MCF 10A (cell line): ENCODE results near the gene FERMT2. TPM values are rescaled to one million over a fixed set of nuclear protein-coding genes. Genes with fewer than 3 reads are reported as not detected.

ENCODE experiments used
- BruUV-seq: library from RNA; stranded (reverse); fragments of 400-500 nt; replicated peaks from 2 replicates; lab custom pipeline; 2021; lab: Mats Ljungman, UMichigan
- CTCF ChIA-PET: fragments of 300-600 bp; sonication (Branson Sonifier 250); formaldehyde crosslinking; extraction: SDS; loops from one replicate; lab custom pipeline; 2021; ENCODE audit warnings: antibody characterized with exemption, inconsistent platforms; lab: Yijun Ruan, JAX
- POLR2A ChIA-PET: fragments of 300-600, 350-650 bp; sonication (Branson Sonifier 250); formaldehyde crosslinking; extraction: SDS; loops from one replicate; lab custom pipeline; 2020; ENCODE audit warnings: antibody characterized with exemption, inconsistent platforms; lab: Yijun Ruan, JAX
- DNase-seq: peaks from one replicate; pipeline ENCODE4 v3.0.0-alpha.2; 2018; ENCODE audit not compliant: unreplicated experiment
- H3K27ac Mint-ChIP-seq: one replicate; pipeline ENCODE4 v1.8.0; 2022; ENCODE audit warnings: mild to moderate bottlenecking, low read depth, mixed read lengths; ENCODE audit not compliant: unreplicated experiment
- H3K27me3 Mint-ChIP-seq: one replicate; pipeline ENCODE4 v1.8.0; 2022; ENCODE audit warnings: mixed read lengths; ENCODE audit not compliant: insufficient read depth, unreplicated experiment
- H3K36me3 Mint-ChIP-seq: one replicate; pipeline ENCODE4 v1.8.0; 2022; ENCODE audit warnings: mild to moderate bottlenecking, moderate library complexity, mixed read lengths; ENCODE audit not compliant: insufficient read depth, unreplicated experiment
- H3K4me1 Mint-ChIP-seq: one replicate; pipeline ENCODE4 v1.8.0; 2022; ENCODE audit warnings: mixed read lengths; ENCODE audit not compliant: insufficient read depth, unreplicated experiment
- H3K4me3 Mint-ChIP-seq: one replicate; pipeline ENCODE4 v1.8.0; 2022; ENCODE audit warnings: mild to moderate bottlenecking, moderate library complexity, mixed read lengths; ENCODE audit not compliant: unreplicated experiment
- H3K9me3 Mint-ChIP-seq: one replicate; pipeline ENCODE4 v1.8.0; 2022; ENCODE audit warnings: mixed read lengths; ENCODE audit not compliant: unreplicated experiment
- intact Hi-C: fragments of 100-400 bp; cut with micrococcal nuclease; formaldehyde crosslinking; loops from 2 replicates; pipeline ENCODE4 v1.14.1; 2022
- total RNA-seq: library from RNA; stranded (reverse); gene quantifications from 2 replicates; pipeline ENCODE4 v1.2.3, GENCODE V29; 2022
- TF ChIP-seq, protein P1 (sequence below): fragments of 200-600 bp; IDR thresholded peaks from one replicate; pipeline ENCODE4 v1.8.0; 2022; ENCODE audit warnings: antibody characterized with exemption, mild to moderate bottlenecking; ENCODE audit not compliant: unreplicated experiment

The FERMT2 gene
- total RNA-seq, 1 experiment from 2014 or later = 62.7 TPM

DNA sequence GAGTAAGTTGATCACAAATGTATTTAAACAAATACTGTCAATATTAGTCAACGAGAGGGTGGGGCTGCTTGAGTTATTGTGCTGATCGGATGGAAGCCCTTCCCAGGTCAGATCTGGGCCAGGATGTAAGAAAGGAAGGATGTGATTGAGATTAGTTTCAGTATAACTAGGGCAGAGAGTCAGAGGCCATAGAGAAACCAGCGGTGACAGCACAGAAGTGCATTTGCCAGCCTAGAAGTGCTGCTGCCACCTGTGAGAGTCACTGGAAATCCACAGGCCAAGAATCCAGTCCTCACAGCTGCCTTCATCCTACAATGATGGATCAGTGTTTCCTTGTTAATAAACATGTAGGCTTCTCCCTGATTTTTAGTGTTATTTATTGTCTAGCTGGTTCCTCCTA, 9.8 kb upstream of the FERMT2 start:
- DNase-seq = no peak
- CTCF ChIA-PET = interaction anchor here (0.5 to 9.5 kb wide), 26 partner anchors 9 to 1561 kb away, joined by 3 to 135 read pairs (median 4); no protein-coding TSS in a partner anchor
- Mint-ChIP-seq H3K27me3 (no peaks in the 10 kb centered on the region), H3K36me3 (no peaks in the 10 kb centered on the region), H3K27ac (no peak overlapping the region), H3K4me1 (peaks cover 11% of the 10 kb centered on the region), H3K4me3 (no peak overlapping the region), H3K9me3 (no peaks in the 10 kb centered on the region)
- TF ChIP-seq, protein P1, sequence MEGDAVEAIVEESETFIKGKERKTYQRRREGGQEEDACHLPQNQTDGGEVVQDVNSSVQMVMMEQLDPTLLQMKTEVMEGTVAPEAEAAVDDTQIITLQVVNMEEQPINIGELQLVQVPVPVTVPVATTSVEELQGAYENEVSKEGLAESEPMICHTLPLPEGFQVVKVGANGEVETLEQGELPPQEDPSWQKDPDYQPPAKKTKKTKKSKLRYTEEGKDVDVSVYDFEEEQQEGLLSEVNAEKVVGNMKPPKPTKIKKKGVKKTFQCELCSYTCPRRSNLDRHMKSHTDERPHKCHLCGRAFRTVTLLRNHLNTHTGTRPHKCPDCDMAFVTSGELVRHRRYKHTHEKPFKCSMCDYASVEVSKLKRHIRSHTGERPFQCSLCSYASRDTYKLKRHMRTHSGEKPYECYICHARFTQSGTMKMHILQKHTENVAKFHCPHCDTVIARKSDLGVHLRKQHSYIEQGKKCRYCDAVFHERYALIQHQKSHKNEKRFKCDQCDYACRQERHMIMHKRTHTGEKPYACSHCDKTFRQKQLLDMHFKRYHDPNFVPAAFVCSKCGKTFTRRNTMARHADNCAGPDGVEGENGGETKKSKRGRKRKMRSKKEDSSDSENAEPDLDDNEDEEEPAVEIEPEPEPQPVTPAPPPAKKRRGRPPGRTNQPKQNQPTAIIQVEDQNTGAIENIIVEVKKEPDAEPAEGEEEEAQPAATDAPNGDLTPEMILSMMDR = no peak
- POLR2A ChIA-PET = interaction anchor here (3.1 to 3.3 kb wide), 2 partner anchors 9 to 136 kb away, joined by 12 to 17 read pairs; partner anchors contain the start of gene FERMT2
- BruUV-seq = no TSS peak
- intact Hi-C loops = loop anchor here (1.0 to 10.0 kb wide), 3 partner anchors 94 to 344 kb away; no protein-coding TSS in a partner anchor

GRCh38 chr14:52954346-52955214, 3.7 kb upstream of the FERMT2 start:
- no peak overlapping the region for H3K27ac Mint-ChIP-seq
- CTCF ChIA-PET = interaction anchor here (0.6 to 1.9 kb wide), 4 partner anchors 100 to 1483 kb away, joined by 3 to 10 read pairs (median 3); no protein-coding TSS in a partner anchor
- no TSS peak for BruUV-seq
- no peaks in the 10 kb centered on the region for H3K9me3 Mint-ChIP-seq
- intact Hi-C loops = no loop called here
- H3K36me3 Mint-ChIP-seq = no peaks in the 10 kb centered on the region
- no peaks in the 10 kb centered on the region for H3K27me3 Mint-ChIP-seq
- POLR2A ChIA-PET = interaction anchor here (0.7 kb wide), 1 partner anchor 265 kb away, joined by 3 read pairs; no protein-coding TSS in a partner anchor
- TF ChIP-seq, protein P1 = no peak
- no peak for DNase-seq
- H3K4me1 Mint-ChIP-seq = peaks cover 2% of the 10 kb centered on the region
- no peak overlapping the region for H3K4me3 Mint-ChIP-seq

GRCh38 chr14:52951681-52952554, 1.1 kb upstream of the FERMT2 start:
- ChIA-PET POLR2A (interaction anchor here (0.6 to 4.7 kb wide), 19 partner anchors 8 to 277 kb away, joined by 3 to 38 read pairs (median 5); partner anchors contain the start of gene STYX), CTCF (interaction anchor here (0.5 to 2.3 kb wide), 19 partner anchors 9 to 1396 kb away, joined by 3 to 20 read pairs (median 4); no protein-coding TSS in a partner anchor)
- Mint-ChIP-seq H3K4me3 (peak overlapping the region; percentile 94), H3K36me3 (peaks cover 12% of the 10 kb centered on the region), H3K27me3 (no peaks in the 10 kb centered on the region), H3K9me3 (no peaks in the 10 kb centered on the region), H3K4me1 (peaks cover 16% of the 10 kb centered on the region), H3K27ac (peak overlapping the region; percentile 75)
- peak; percentile 80 for DNase-seq
- TSS peak; percentile 47 for BruUV-seq
- intact Hi-C loops = loop anchor here (1.0 to 2.0 kb wide), 2 partner anchors 79 to 118 kb away; no protein-coding TSS in a partner anchor
- TF ChIP-seq, protein P1 = peak; percentile 37
